GM10266 (cell line): ENCODE data around the gene ZNF511.
"Not testable (repeated sequence)": the region's sequence is repeated elsewhere in the genome, so short reads cannot be mapped to it uniquely, and the experiment has no call there.

Experiments
- DNase-seq: peaks from one replicate; pipeline ENCODE4 v3.0.0; 2012; ENCODE audit errors: extremely low spot score
- TF ChIP-seq, protein P1 (sequence below): IDR thresholded peaks from 2 replicates; pipeline ENCODE4 v1.5.1; 2012; ENCODE audit warnings: mild to moderate bottlenecking, low read depth; ENCODE audit not compliant: control insufficient read depth, insufficient read depth; ENCODE audit errors: missing control alignments

The ZNF511 gene

DNA sequence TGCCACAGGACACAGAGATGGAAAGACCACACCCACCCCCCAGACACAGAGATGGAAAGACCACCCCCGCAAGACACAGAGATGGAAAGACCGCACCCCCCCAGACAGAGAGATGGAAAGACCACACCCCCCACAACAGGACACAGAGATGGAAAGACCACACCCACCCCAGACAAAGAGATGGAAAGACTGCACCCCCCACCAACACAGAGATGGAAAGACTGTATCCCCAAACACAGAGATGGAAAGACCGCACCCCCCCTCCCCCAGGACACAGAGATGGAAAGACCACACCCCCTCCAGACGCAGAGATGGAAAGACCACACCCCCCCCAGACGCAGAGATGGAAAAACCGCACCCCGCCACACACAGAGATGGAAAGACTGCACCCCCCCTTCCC lies 8.0 kb downstream of the ZNF511 start:
- TF ChIP-seq, protein P1, sequence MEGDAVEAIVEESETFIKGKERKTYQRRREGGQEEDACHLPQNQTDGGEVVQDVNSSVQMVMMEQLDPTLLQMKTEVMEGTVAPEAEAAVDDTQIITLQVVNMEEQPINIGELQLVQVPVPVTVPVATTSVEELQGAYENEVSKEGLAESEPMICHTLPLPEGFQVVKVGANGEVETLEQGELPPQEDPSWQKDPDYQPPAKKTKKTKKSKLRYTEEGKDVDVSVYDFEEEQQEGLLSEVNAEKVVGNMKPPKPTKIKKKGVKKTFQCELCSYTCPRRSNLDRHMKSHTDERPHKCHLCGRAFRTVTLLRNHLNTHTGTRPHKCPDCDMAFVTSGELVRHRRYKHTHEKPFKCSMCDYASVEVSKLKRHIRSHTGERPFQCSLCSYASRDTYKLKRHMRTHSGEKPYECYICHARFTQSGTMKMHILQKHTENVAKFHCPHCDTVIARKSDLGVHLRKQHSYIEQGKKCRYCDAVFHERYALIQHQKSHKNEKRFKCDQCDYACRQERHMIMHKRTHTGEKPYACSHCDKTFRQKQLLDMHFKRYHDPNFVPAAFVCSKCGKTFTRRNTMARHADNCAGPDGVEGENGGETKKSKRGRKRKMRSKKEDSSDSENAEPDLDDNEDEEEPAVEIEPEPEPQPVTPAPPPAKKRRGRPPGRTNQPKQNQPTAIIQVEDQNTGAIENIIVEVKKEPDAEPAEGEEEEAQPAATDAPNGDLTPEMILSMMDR: no peak
- no peak for DNase-seq

DNA sequence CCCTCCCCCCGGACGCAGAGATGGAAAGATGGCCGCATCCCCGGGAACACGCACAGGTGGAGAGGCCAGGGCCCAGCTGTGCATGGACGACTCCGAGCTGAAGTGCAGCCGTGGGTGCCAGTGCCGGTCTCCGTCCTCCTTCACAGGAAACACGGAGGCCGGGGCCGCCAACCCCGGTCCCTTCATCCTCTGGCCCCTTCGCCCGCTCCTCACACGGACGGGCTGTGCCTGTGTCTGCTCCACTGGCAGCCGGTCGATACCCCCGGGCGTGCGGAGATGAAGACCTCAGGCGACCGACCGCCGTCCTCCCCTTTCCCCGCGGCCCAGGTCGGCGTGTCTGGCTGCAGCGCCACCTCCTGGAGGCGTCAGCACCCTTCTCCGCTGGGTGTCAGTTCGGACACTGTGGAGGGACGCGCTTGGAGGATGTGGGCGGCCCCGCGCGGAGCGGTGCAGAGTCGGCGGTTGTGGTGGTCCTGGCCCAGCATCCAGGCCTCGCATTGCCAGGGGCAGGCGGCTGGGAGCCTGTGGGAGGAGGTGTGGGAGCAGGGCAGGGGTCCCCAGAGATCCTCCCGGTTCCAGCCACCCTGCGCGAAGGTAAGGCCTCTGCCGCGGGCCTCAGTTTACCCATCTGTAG lies 9.9 kb downstream of the ZNF511 start:
- TF ChIP-seq, protein P1: peak; percentile 73
- DNase-seq: peak; percentile 77

DNA sequence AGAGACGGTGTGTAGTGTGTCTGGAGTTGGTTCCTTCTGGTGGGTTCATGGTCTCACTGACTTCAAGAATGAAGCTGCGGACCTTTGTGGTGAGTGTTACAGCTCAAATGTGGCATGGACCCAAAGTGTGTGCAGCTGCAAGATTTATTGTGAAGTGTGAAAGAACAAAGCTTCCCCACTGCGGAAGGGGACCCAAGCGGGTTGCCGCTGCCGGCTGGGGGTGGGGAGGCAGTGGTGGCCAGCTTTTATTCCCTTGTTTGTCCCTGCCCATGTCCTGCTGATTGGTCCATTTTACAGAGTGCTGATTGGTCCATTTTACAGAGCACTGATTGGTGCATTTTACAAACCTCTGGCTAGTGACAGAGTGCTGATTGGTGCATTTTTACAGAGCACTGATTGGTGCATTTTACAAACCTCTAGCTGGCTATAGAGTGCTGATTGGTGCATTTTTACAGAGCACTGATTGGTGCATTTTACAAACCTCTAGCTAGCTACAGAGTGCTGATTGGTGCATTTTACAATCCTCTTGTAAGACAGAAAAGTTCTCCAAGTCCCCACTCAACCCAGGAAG lies 12.2 kb downstream of the ZNF511 start:
- not testable (repeated sequence) for DNase-seq

DNA sequence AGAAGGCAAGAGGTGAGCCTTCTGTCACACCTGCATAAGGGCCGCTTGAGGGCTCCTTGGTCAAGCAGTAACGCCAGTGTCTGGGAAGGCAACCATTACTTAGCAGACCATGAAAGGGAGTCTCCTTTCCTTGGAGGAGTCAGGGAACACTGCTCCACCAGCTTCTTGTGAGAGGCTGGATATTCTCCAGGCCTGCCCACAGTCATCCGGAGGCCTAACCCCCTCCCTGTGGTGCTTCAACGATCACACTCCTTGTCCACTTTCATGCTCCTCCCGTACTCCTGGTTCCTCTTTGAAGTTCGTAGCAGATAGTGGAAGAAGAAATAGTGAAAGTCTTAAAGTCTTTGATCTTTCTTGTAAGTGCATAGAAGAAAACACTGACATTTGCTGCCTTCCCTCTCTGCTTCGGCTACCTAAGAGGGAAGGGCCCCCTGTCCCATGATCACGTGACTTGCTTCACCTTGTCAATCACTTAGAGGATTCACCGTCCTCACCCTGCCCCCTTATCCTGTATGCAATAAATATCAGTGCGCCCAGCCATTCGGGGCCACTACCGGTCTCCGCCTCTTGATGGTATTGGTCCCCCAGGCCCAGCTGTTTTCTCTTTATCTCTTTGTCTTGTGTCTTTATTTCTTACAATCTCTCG lies 13.5 kb downstream of the ZNF511 start:
- not testable (repeated sequence) for DNase-seq

DNA sequence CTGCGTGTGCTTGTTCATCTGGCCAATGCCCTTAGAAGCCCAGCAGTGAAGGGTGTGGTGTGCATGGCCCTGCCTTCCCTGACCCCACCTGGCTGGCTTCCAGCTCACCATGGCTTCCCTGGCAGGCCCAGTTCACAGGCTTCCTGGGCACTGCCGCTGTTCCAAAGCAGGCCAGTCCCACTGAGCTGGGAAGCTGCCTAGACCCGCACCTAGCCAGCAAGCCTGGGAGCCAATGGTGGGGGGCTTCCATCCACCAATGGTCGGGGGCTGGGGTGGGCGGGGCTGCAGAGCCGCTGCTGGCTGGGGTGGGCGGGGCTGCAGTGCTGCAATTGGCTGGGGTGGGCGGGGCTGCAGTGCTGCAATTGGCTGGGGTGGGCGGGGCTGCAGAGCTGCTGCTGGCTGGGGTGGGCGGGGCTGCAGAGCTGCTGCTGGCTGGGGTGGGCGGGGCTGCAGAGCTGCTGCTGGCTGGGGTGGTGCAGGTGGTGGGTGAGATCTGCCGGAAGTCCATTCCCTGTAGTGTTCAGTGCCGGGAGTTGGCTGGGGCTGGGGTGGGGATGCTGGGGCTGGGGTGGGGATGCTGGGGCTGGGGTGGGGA lies 15.6 kb downstream of the ZNF511 start:
- DNase-seq: peak; percentile 68
- TF ChIP-seq, protein P1: no peak

DNA sequence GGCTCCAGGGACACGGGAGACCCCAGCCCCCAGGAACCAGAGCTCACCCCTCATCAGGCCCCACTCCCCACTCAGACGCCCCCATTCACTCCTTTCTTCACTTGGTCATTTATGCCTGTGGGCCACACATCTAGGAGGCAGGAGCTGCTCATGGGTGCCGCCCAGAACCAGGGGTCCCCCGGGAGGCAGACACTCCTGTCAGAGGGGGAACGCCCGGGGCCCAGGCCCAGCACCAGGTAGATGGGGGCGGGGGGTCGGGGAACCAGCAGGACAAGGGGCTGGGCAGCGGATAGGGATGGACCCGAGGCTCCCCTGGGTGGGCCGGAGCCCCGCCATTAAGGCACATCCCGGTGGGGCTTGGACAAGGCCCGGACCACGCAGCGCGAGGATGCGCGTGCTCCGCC lies 16.1 kb downstream of the ZNF511 start:
- TF ChIP-seq, protein P1: no peak
- DNase-seq: no peak

DNA sequence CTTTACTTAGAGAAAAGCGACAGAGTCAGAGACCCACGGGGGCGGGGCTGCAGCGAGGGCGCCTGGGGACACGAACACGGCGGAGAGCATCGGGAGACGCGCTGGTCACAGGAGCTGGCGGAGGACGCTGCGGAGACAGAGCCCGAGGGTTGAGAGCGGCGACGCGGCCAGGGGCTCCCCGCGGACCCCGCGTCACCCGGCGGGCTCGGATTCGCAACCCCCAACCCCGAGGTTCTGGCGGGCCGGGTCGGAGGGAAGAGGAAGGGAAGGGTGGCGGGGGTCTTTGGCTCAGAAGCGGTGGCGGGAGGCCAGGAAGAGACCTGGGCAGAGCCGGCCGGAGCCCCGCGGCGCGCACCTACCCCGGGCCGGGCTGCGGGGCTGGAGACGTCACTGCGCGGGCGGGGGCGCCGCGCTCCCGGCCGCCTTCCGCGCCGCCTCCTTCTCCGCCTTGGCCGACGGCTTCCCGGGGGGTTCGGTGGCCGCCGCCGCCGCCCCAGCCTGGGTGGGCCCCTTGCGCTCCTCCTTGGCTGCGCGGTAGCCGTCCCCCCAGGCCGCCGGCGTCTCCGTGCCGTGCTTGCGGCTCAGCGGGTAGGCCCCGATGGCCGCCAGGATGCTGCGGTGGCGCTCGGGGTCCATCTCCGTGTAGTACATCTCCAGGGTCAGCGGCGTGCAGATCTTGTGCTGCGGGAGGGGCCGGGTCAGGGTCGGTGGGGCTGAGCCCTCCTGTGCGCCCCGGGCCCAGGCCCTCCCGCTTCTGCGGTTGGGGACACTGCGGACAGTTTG lies 16.9 kb downstream of the ZNF511 start:
- DNase-seq: no peak
- TF ChIP-seq, protein P1: no peak

DNA sequence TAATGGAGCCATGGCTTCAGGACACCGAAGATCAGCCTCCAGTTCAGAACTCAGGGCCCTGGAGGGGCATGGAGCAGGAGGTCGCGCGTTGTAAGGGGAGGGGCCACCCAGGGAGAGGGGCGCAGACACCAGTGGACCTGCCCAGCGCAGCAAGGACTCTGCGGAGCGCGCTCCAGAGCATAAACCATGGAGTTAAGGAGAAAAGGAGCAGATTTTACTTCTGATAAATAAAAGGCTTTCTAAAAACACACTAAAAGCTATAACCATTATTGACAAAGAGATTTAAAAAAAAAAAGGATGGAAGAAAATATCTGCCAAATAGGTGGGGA lies 17.5 kb downstream of the ZNF511 start:
- DNase-seq: no peak
- TF ChIP-seq, protein P1: no peak
